MM.1S (cell line): ENCODE measurements around the gene LZTS3.
"Not testable (repeated sequence)": the region's sequence is repeated elsewhere in the genome, so short reads cannot be mapped to it uniquely, and the experiment has no call there.

ENCODE experiments used
- DNase-seq: peaks from one replicate; pipeline ENCODE4 v3.0.0-alpha.2; 2015
- H2AFZ ChIP-seq: fragments of 300-600 bp; sonication (generic); 2 replicates; pipeline ENCODE4 v1.6.0; 2016; ENCODE audit warnings: antibody characterized with exemption, low read length
- H3F3A ChIP-seq: fragments of 300-600 bp; sonication (generic); 2 replicates; pipeline ENCODE4 v1.6.1; 2016; ENCODE audit warnings: mild to moderate bottlenecking, antibody characterized with exemption, low read length, moderate library complexity, mixed read lengths; ENCODE audit not compliant: insufficient read depth
- H3K27ac ChIP-seq: fragments of 300-600 bp; sonication (generic); 2 replicates; pipeline ENCODE4 v1.5.1; 2016; ENCODE audit warnings: mild to moderate bottlenecking, low read length
- H3K27me3 ChIP-seq: fragments of 300-600 bp; sonication (generic); replicated peaks from 2 replicates; pipeline ENCODE4 v1.6.0; 2016; ENCODE audit warnings: low read length; ENCODE audit not compliant: insufficient read depth
- H3K36me3 ChIP-seq: fragments of 300-600 bp; sonication (generic); replicated peaks from 2 replicates; pipeline ENCODE4 v1.6.1; 2016; ENCODE audit warnings: mild to moderate bottlenecking, low read length, mixed read lengths; ENCODE audit not compliant: insufficient read depth
- H3K4me1 ChIP-seq: fragments of 300-600 bp; sonication (generic); 2 replicates; pipeline ENCODE4 v1.6.1; 2016; ENCODE audit warnings: low read length, mixed read lengths
- H3K4me2 ChIP-seq: fragments of 300-600 bp; sonication (generic); 2 replicates; pipeline ENCODE4 v1.6.0; 2016; ENCODE audit warnings: low read depth, low read length
- H3K4me3 ChIP-seq: fragments of 300-600 bp; sonication (generic); 2 replicates; pipeline ENCODE4 v1.5.1; 2016; ENCODE audit warnings: low read length, mixed read lengths
- H3K79me2 ChIP-seq: fragments of 300-600 bp; sonication (generic); 2 replicates; pipeline ENCODE4 v1.6.1; 2016; ENCODE audit warnings: mixed run types, low read length, mixed read lengths
- H3K9ac ChIP-seq: fragments of 300-600 bp; sonication (generic); 2 replicates; pipeline ENCODE4 v1.6.1; 2016; ENCODE audit warnings: low read length, mixed read lengths
- H3K9me2 ChIP-seq: fragments of 300-600 bp; sonication (generic); replicated peaks from 2 replicates; pipeline ENCODE4 v1.6.1; 2016; ENCODE audit warnings: mild to moderate bottlenecking, low read length, mixed read lengths; ENCODE audit not compliant: insufficient read depth
- H3K9me3 ChIP-seq: fragments of 300-600 bp; sonication (generic); replicated peaks from 2 replicates; pipeline ENCODE4 v1.6.1; 2016; ENCODE audit warnings: mild to moderate bottlenecking, low read length, mixed read lengths; ENCODE audit not compliant: insufficient read depth
- H4K20me1 ChIP-seq: fragments of 300-600 bp; sonication (generic); 2 replicates; pipeline ENCODE4 v1.6.1; 2016; ENCODE audit warnings: mild to moderate bottlenecking, low read length, moderate library complexity, mixed read lengths; ENCODE audit not compliant: insufficient read depth
- CTCF ChIP-seq: fragments of 300-600 bp; sonication (generic); IDR thresholded peaks from 2 replicates; pipeline ENCODE4 v1.5.1; 2016; ENCODE audit warnings: antibody characterized with exemption, low read length, mixed read lengths
- EZH2 ChIP-seq: fragments of 300-600 bp; sonication (generic); optimal IDR thresholded peaks from 2 replicates; pipeline ENCODE3; 2017; ENCODE audit warnings: low read depth, mild to moderate bottlenecking, antibody characterized with exemption, low read length, mixed read lengths
- EZH2phosphoT487 ChIP-seq: fragments of 300-600 bp; sonication (generic); IDR thresholded peaks from 2 replicates; pipeline ENCODE4 v1.6.1; 2018; ENCODE audit warnings: antibody characterized with exemption, low read length

The LZTS3 gene

DNA sequence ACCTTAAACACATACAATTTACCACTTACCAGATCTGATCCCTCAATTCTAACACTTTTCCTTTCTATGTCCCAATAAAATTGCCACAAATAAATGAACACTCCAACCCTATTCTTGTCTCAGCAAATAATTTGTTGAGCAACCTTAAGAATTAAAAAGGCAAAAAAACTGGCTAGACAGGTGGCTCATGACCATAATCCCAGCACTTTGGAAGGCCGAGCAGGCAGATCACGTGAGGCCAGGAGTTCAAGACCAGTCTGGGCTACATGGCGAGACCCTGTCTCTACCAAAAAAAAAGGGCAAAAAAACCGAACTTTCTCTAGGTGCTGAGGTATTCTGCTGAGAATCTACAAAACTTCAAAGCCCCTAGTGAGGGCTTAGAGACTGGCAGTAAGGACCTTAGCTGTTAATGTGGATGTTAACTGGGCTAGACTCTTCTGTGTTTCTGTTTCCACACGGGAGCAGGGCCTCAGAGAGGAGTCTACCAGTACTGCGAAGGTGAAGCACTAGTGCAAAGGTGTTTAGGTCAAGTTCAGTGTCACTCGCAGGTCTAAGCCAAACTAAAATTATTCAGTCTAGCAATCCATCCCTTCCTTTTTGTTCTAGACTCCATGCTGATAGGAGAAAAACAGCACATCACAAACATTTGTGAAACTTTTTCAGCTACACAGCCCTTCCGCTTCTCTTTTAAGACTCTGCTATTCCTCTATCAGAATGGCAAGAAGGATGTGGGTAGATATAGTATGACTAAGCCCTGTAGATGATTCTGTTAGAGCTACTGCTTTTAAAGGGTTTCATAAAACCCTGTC, 16.3 kb downstream of the LZTS3 start:
- Histone ChIP-seq H3K4me3 (no peak overlapping the region), H2AFZ (no peak overlapping the region), H4K20me1 (peaks cover 10% of the 10 kb centered on the region)

DNA sequence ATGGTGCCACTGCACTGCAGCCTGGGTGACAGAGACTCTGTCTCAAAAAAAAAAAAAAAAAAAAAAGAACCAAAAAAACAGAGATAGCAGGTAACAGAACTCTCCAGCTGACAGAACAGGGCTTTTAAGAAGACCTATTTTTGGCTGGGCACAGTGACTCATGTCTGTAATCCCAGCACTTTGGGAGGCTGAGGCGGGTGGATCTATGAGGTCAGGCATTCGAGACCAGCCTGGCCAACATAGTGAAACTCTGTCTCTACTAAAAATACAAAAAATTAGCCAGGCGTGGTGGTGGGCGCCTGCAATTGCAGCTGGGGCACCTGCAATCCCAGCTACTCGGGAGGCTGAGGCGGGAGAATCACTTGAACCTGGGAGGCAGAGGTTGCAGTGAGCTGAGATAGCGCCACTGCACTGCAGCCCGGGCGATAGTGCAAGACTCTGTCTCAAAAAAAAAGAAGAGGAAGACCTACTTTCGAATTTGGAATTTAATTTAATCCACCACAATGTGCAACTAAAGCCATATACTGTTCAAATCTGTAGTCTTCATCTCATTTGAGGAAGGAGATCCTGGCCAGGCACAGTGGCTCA, 21.2 kb downstream of the LZTS3 start:
- Histone ChIP-seq H3K79me2 (peaks cover 94% of the 10 kb centered on the region), H4K20me1 (peaks cover 10% of the 10 kb centered on the region; the same call in 1 of the 2 replicates), H3K36me3 (peaks cover 11% of the 10 kb centered on the region; the same call in 1 of the 2 replicates)
- not testable (repeated sequence) for H3K4me1 ChIP-seq, H3K9ac ChIP-seq, H3K27me3 ChIP-seq, H3K4me2 ChIP-seq, H3K27ac ChIP-seq, H2AFZ ChIP-seq, H3K4me3 ChIP-seq, DNase-seq, H3F3A ChIP-seq, H3K9me2 ChIP-seq, H3K9me3 ChIP-seq

More for the DNA sequence above, 16.3 kb downstream of the LZTS3 start:
- DNase-seq: no peak
- H3K9me3 ChIP-seq: no peaks in the 10 kb centered on the region
- H3K4me2 ChIP-seq: no peak overlapping the region
- H3K27ac ChIP-seq: no peak overlapping the region
- no peaks in the 10 kb centered on the region for H3K27me3 ChIP-seq
- peaks cover 5% of the 10 kb centered on the region; the same call in 1 of the 2 replicates for H3F3A ChIP-seq
- H3K9me2 ChIP-seq: no peaks in the 10 kb centered on the region
- H3K36me3 ChIP-seq: 0 out of 2 replicates have a peak, but pooled peaks cover 5% of the 10 kb centered on the region
- no peak overlapping the region for H3K9ac ChIP-seq
- peaks cover 9% of the 10 kb centered on the region; the same call in 1 of the 2 replicates for H3K4me1 ChIP-seq
- TF ChIP-seq EZH2: no peak
- TF ChIP-seq CTCF: no peak
- no peak for TF ChIP-seq EZH2phosphoT487
- H3K79me2 ChIP-seq: peaks cover 77% of the 10 kb centered on the region

DNA sequence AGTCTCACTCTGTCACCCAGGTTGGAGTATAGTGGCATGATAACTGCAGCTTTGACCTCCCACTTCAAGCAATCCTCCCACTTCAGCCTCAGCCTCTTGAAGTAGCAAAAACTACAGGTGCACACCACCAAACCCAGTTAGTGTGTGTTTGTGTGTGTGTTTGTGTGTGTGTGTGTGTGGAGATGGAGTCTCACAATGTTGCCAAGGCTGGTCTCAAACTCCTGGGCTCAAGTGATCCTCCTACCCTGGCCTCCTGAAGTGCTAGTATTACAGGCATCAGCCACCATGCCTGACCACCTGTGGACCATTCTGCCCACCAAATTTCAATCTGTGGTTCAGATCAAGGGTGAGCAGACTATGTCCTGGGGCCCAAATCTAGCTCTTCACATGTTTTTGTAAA, 22.4 kb downstream of the LZTS3 start:
- TF ChIP-seq EZH2phosphoT487: no peak
- no peak for TF ChIP-seq EZH2
- TF ChIP-seq CTCF: no peak
- H3K27ac ChIP-seq: no peak overlapping the region
- H3K4me1 ChIP-seq: no peaks in the 10 kb centered on the region; the same call in 1 of the 2 replicates
- peaks cover 94% of the 10 kb centered on the region for H3K79me2 ChIP-seq
- H3K4me3 ChIP-seq: no peak overlapping the region
- H3F3A ChIP-seq: no peaks in the 10 kb centered on the region; the same call in 1 of the 2 replicates
- no peak overlapping the region for H3K4me2 ChIP-seq
- H3K36me3 ChIP-seq: peaks cover 14% of the 10 kb centered on the region; the same call in 1 of the 2 replicates
- 0 out of 2 replicates have a peak, but pooled peaks cover 9% of the 10 kb centered on the region for H4K20me1 ChIP-seq
- H2AFZ ChIP-seq: no peak overlapping the region
- no peak overlapping the region for H3K9ac ChIP-seq
- no peaks in the 10 kb centered on the region for H3K27me3 ChIP-seq
- H3K9me3 ChIP-seq: no peaks in the 10 kb centered on the region
- DNase-seq: no peak
- H3K9me2 ChIP-seq: no peaks in the 10 kb centered on the region
